Smooth muscle cell of the brain vasculature (primary cell): ENCODE data around the gene HMGN4.

Experiments
- DNase-seq: peaks from one replicate; pipeline ENCODE4 v3.0.0-alpha.2; 2012; ENCODE audit warnings: low read depth, low spot score

The HMGN4 gene

GRCh38 chr6:26552205-26552604 lies 14.0 kb downstream of the HMGN4 start:
- no peak for DNase-seq

- DNase-seq: no peak
These were observed 14.5 kb downstream of the HMGN4 start for GRCh38 chr6:26552640-26553188.

- no peak for DNase-seq
These were observed 15.1 kb downstream of the HMGN4 start for GRCh38 chr6:26553264-26553634.

- no peak for DNase-seq
These were observed 15.7 kb downstream of the HMGN4 start for GRCh38 chr6:26553635-26554446.

GRCh38 chr6:26554447-26554696 lies 16.2 kb downstream of the HMGN4 start:
- no peak for DNase-seq

GRCh38 chr6:26554697-26555504 lies 16.7 kb downstream of the HMGN4 start:
- no peak for DNase-seq

- no peak for DNase-seq
These were observed 17.5 kb downstream of the HMGN4 start for GRCh38 chr6:26555505-26556262.

- DNase-seq: no peak
These were observed 18.3 kb downstream of the HMGN4 start for GRCh38 chr6:26556263-26557070.

- no peak for DNase-seq
These were observed 23.6 kb downstream of the HMGN4 start for GRCh38 chr6:26561533-26562466.

- no peak for DNase-seq
These were observed 25.3 kb downstream of the HMGN4 start for GRCh38 chr6:26563488-26563887.

- no peak for DNase-seq
These were observed 30.7 kb downstream of the HMGN4 start for GRCh38 chr6:26568601-26569432.

GRCh38 chr6:26569433-26569764 lies 31.2 kb downstream of the HMGN4 start:
- DNase-seq: no peak

GRCh38 chr6:26570027-26570809 lies 32.1 kb downstream of the HMGN4 start:
- no peak for DNase-seq

- no peak for DNase-seq
These were observed 33.6 kb downstream of the HMGN4 start for GRCh38 chr6:26571592-26572296.

- DNase-seq: no peak
These were observed 37.4 kb downstream of the HMGN4 start for GRCh38 chr6:26575494-26575939.

- no peak for DNase-seq
These were observed 38.3 kb downstream of the HMGN4 start for GRCh38 chr6:26576407-26576843.

GRCh38 chr6:26576929-26577719 lies 39.0 kb downstream of the HMGN4 start:
- DNase-seq: no peak
